Heart left ventricle (tissue), 16 donors: Measurements from ENCODE around the gene IDNK. TPM values are rescaled to one million over a fixed set of nuclear protein-coding genes. Genes with fewer than 3 reads are reported as not detected.

Source experiments
- ATAC-seq, 4 donors: fragments of 200-7000 bp; cut with Tn5 transposase; one replicate each; pipeline ENCODE4 v1.9.1; 2020 to 2022; ENCODE audit warnings: moderate library complexity in 4 of 4, mild to moderate bottlenecking in 3 of 4, moderate number of reproducible peaks in 1 of 4
- DNase-seq, 5 donors: peaks; one replicate each; pipeline ENCODE4 v3.0.0-alpha.2; 2020
- H3K27ac ChIP-seq, 12 donors: fragments of 200-600 bp; sonication (generic) in 4 of 12; one replicate each; pipeline versions ENCODE4 v1.5.0 to v1.8.0; 2016 to 2022; ENCODE audit warnings: mild to moderate bottlenecking in 2 of 12
- H3K27me3 ChIP-seq, 9 donors: fragments of 200-600 bp; sonication (generic) in 2 of 9; one replicate each; pipeline versions ENCODE4 v1.5.1 to v1.8.0; 2016 to 2022; ENCODE audit warnings: mild to moderate bottlenecking in 3 of 9
- H3K36me3 ChIP-seq, 9 donors: fragments of 200-600 bp; sonication (generic) in 2 of 9; one replicate each; pipeline versions ENCODE4 v1.5.0 to v1.8.0; 2018 to 2022; ENCODE audit warnings: mild to moderate bottlenecking in 2 of 9
- H3K4me1 ChIP-seq, 12 donors: fragments of 200-600 bp; sonication (generic) in 4 of 12; one replicate each; pipeline versions ENCODE4 v1.5.0 to v1.8.0; 2016 to 2022; ENCODE audit warnings: mild to moderate bottlenecking in 3 of 12
- H3K4me3 ChIP-seq, 12 donors: fragments of 200-600 bp; sonication (generic) in 4 of 12; one replicate each; pipeline versions ENCODE4 v1.5.0 to v1.8.0; 2017 to 2022; ENCODE audit warnings: mild to moderate bottlenecking in 9 of 12, moderate library complexity in 4 of 12
- H3K9me3 ChIP-seq, 12 donors: fragments of 200-600 bp; sonication (generic) in 4 of 12; one replicate each; pipeline versions ENCODE4 v1.5.0 to v1.8.0; 2016 to 2022; ENCODE audit warnings: mild to moderate bottlenecking in 1 of 12
- CTCF ChIP-seq, 12 donors: fragments of 200-600 bp; sonication (generic) in 4 of 12; IDR thresholded peaks; one replicate each; pipeline versions ENCODE4 v1.5.0 to v1.8.0; 2018 to 2022; ENCODE audit warnings: antibody characterized with exemption in 12 of 12, mild to moderate bottlenecking in 5 of 12
- POLR2A ChIP-seq, 2 donors: fragments of 450-650 bp; IDR thresholded peaks; one replicate each; pipeline ENCODE4 v1.6.1; 2017; ENCODE audit warnings: antibody characterized with exemption in 2 of 2, mild to moderate bottlenecking in 2 of 2, moderate library complexity in 2 of 2
- WGBS, 4 donors: extraction: QIAGEN DNeasy Blood & Tissue Kit in 2 of 4; methylation state at CpG; one replicate each; pipeline versions ENCODE4 v1.1.5 to v1.1.7; 2013 to 2018; 5-methylcytosine and 5-hydroxymethylcytosine counted together
- intact Hi-C, 10 donors: fragments of 100-400 bp; cut with DNase I; formaldehyde crosslinking; loops; one replicate each; pipeline versions ENCODE4 v1.11.1 to v1.14.2; 2022
- polyA plus RNA-seq, 2 donors: library from polyadenylated mRNA; stranded (reverse); fragments of 200-250 nt; gene quantifications; one replicate each; pipeline ENCODE4 v1.2.3, GENCODE V29; 2013
- total RNA-seq, 9 donors: library from RNA; depleted of rRNA in 2 of 9; stranded (reverse); fragments of >200 nt in 2 of 9; fragmentation: NEBNext Ultra II Directional in 3 of 9; extraction: Animal tissue kit (Norgen Biotek cat#: 25700) in 3 of 9; gene quantifications; one replicate each; pipeline versions ENCODE4 v1.1.0 to v1.2.4, GENCODE V29; 2016 to 2023
- donor health status: ischemic (EF 13 %, LVEDD 7.1; RV severe dilation, severe dysfunction).
- donor health status: healthy with polysubstance abuse.
- donor health status: DM: no; HTN: yes; CAD: no.
- donor health status: DM: no; HTN: no; CAD: no.
- donor health status: ischemic (EF 25% LVEDD 6.9; RV normal size, moderate dysfunction).
- donor health status: ischemic (EF 25% LVEDD 5.7; RV mildly dilated, moderate dysfunction).
- donor health status: healthy.
- donor health status: DM: yes; HTN: yes; CAD: no.
- donor health status: ischemic (EF 35%, LVEDD 5.7; RV mildly dilated, moderate dysfunction).
- donor health status: nonischemic (EF 11% LVEDD 7.7; RV severe dilation, severe dysfunction).
- donor health status: DM: yes; HTN: yes; CAD: no.
- donor health status: PGD.
- donor health status: ischemic (EF 29% LVEDD 5.4; RV normal size, mild dysfunction).
- donor health status: nonischemic (EF 23%, LVEDD 6.1; RV moderate dilation, normal function).

The IDNK gene
- total and polyA plus RNA-seq, 11 donors, result 0.69 to 6.9 (median 4.4) TPM

GRCh38 chr9:83669067-83669466, 46.1 kb downstream of the IDNK start:
- Histone ChIP-seq H3K27ac (no peak overlapping the region), H3K4me3 (no peak overlapping the region), H3K27me3 (no peaks in the 10 kb centered on the region), H3K36me3 (peaks cover under 1 to 98% (median 76%) of the 10 kb centered on the region in 9 donors), H3K9me3 (no peaks in the 10 kb centered on the region), H3K4me1 (peaks cover 0 to 14% (median 0%) of the 10 kb centered on the region in 12 donors)
- TF ChIP-seq POLR2A (IDR thresholded peaks at IDR 0.05) (no peak), CTCF (IDR thresholded peaks at IDR 0.05) (no peak)
- intact Hi-C loops, result loop anchor here in 1 of 10 donors (5.0 kb wide), 1 partner anchor 38 kb away; the partner anchor contains the start of gene UBQLN1
- ATAC-seq (no peak), DNase-seq (no peak)
- 97 to 99% (median 99%) methylated on average over 1 of the region's 1 CpG for WGBS, 4 donors

- Histone ChIP-seq H3K27me3 (no peaks in the 10 kb centered on the region), H3K27ac (no peak overlapping the region), H3K9me3 (no peaks in the 10 kb centered on the region), H3K4me3 (no peak overlapping the region), H3K4me1 (peaks cover 0 to 21% (median 1%) of the 10 kb centered on the region in 12 donors), H3K36me3 (peaks cover 0 to 99% (median 79%) of the 10 kb centered on the region in 9 donors)
- TF ChIP-seq POLR2A (IDR thresholded peaks at IDR 0.05) (no peak), CTCF (IDR thresholded peaks at IDR 0.05) (no peak)
- intact Hi-C loops, result no loop called here
- ATAC-seq, result no peak
- WGBS, 4 donors, result 93 to 96% (median 94%) methylated on average over 5 of the region's 5 CpGs
- DNase-seq, result no peak
Observed at GRCh38 chr9:83670381-83670780, 47.4 kb downstream of the IDNK start.

GRCh38 chr9:83671451-83671850, 48.5 kb downstream of the IDNK start:
- peaks cover 0 to 14% (median 0%) of the 10 kb centered on the region in 12 donors for H3K4me1 ChIP-seq
- WGBS, 4 donors, result 51 to 60% (median 53%) methylated on average over 1 of the region's 1 CpG
- intact Hi-C loops, result no loop called here
- DNase-seq (no peak), ATAC-seq (no peak)
- no peak overlapping the region for H3K27ac ChIP-seq
- TF ChIP-seq POLR2A (IDR thresholded peaks at IDR 0.05) (no peak), CTCF (IDR thresholded peaks at IDR 0.05) (no peak)
- H3K9me3 ChIP-seq, result no peaks in the 10 kb centered on the region
- no peak overlapping the region for H3K4me3 ChIP-seq
- no peaks in the 10 kb centered on the region for H3K27me3 ChIP-seq
- H3K36me3 ChIP-seq, result peaks cover 0 to 99% (median 86%) of the 10 kb centered on the region in 9 donors

GRCh38 chr9:83675466-83675865, 52.5 kb downstream of the IDNK start:
- no peak overlapping the region for H3K4me3 ChIP-seq
- H3K27me3 ChIP-seq, result no peaks in the 10 kb centered on the region
- 51 to 67% (median 56%) methylated on average over 1 of the region's 1 CpG for WGBS, 4 donors
- H3K9me3 ChIP-seq, result no peaks in the 10 kb centered on the region
- intact Hi-C loops, result no loop called here
- ATAC-seq (no peak), DNase-seq (no peak)
- TF ChIP-seq POLR2A (IDR thresholded peaks at IDR 0.05), result no peak
- TF ChIP-seq CTCF (IDR thresholded peaks at IDR 0.05), result no peak
- H3K4me1 ChIP-seq, result peaks cover 0 to 13% (median 0%) of the 10 kb centered on the region in 12 donors
- H3K36me3 ChIP-seq, result peaks cover 3 to 98% (median 91%) of the 10 kb centered on the region in 9 donors
- H3K27ac ChIP-seq, result no peak overlapping the region
